Inferior parietal cortex (tissue), 1 donor: ENCODE measurements around the gene AAR2.

Experiments used
- DNase-seq: peaks from one replicate; pipeline ENCODE4 v3.0.0-alpha.2; 2016; ENCODE audit errors: extremely low spot score

Gene AAR2

GRCh38 chr20:36218380-36219064, 17.8 kb upstream of the AAR2 start:
- no peak for DNase-seq

DNA sequence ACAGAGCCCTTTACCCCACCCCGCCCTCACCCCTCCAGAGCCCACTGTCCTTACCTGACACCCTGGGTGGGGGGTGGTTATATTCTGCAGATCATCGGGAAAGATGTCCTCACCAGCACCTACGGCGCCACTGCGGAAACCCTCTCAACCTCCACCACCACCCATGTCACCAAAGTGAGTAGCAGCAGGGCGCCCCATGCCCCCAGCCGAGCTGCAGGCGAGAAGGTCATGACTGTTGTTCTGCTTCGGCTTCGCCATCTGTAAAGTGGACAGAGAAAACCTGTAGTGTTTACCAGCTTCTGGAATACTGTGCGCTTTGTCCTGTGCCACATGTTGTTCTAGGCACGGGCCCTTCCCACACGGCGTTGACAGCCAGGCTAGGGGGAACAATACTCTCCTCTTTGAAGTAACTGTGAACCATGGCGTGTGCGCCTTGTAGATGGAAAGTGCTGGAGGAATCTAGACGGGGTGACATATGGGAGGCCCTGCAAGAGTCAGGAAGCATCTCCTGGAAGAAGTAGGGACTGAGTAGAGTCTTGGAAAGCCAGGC, 16.5 kb upstream of the AAR2 start:
- peak; percentile 29 for DNase-seq

DNA sequence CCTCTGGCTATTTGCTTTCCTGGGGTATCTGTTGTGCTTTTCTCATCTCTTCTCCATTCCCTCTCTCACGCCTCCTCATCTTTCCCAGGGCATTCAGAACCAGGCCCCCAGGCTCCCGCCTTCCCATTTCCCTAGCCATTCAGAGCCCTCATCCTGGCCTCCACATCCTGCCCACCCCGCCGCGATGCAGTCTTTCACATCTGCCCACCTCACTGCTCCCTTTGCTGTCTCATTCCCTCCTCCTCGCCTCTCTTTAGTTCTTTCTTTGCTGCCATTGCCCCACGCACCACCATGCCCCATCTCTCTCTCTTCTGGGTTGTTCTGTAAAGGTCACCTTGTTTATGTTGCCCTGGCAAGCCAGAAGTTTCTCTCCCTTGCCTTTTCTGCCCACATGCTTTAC, 10.6 kb upstream of the AAR2 start:
- DNase-seq: no peak

GRCh38 chr20:36228770-36229169, 7.5 kb upstream of the AAR2 start:
- no peak for DNase-seq

DNA sequence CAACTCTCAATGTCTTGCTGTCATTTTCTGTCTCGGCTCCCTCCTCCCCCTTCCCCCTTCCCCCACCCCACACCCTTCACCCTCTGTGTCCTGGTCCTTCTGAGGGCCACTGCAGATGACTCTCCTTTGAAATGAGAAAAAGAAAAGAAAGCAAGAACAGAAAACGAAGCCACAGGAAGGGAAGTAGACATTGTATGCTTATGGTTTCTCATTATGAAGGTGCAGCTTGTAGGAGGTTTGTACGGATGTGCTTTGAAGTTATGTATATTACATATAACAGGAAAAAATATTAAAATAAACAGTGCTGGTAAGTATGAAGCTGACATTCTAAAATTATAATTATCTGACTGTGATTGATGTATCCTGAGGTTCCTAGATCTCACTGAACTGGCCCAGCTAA, 6.3 kb upstream of the AAR2 start:
- DNase-seq: no peak

DNA sequence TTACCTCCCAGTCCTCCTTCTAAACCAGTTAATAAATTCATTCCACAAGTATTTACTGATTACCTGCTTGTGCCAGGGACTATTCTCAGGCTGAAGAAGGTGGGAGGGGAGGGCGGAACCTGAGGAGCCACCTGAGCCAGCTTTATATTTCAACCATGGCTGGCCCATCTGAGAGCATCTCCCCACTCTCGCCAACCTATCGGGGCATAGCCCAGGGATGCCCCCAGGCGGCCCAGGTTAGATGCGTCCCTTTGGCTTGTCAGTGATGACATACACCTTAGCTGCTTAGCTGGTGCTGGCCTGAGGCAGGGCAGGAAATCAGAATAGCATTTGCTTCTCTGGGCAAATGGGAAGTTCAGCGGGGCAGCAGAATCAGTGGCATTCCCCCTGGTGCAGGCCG, 4.9 kb upstream of the AAR2 start:
- DNase-seq: no peak

GRCh38 chr20:36234771-36235320, 1.4 kb upstream of the AAR2 start:
- DNase-seq: no peak

DNA sequence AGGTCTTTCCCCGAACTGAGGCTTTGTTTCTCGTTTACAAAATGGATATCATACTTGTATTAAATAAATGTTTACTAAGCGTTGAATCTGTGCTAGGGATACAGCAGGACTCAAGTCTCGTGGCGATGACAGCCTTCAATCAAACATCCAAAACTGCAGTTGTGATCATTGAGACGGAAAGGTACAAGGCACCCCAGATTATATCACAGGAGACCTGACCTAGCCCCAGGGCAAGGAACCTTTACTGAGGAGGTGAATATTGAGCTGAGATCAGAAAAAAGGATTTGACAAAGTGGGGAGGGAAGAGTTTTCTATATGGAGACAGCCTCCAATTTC, 476 bp downstream of the AAR2 start:
- no peak for DNase-seq

DNA sequence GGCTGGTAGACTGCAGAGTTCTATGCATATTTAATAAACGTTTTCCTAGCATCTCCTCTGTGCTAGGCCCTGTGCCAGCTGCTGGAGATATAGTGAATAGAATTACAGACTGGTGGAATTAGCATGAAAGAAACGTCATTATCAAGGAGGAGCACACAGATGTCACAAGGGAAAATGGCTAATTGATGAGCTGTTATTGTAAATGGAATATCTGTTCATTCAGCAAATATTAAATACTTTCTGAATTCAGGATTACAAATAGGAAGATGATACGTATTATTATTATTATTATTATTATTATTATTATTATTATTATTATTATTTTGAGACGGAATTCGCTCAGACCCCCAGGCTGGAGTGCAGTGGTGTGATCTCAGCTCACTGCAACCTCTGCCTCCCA, 1.2 kb downstream of the AAR2 start:
- no peak for DNase-seq

- no peak for DNase-seq
Measured at GRCh38 chr20:36238153-36238552, 1.9 kb downstream of the AAR2 start.

DNA sequence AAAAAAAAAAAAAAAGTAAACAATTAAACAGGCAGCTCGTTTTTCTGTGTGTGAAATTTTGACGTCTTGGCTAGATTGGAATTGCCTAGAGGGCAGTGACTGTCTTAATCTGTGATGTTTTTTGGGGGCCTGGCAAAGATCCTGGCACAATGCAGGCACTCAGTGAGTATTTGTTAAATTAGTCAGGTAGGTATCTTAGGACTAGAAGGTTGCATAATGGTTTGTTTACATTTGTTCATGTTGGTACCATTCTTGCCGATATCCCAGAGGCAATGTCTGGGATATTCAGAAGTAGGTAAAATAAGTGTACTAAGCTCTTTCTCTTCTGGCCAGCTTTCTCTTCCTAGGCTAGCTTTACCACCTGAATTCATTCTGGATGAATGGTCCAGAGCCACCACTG, 2.5 kb downstream of the AAR2 start:
- no peak for DNase-seq

DNA sequence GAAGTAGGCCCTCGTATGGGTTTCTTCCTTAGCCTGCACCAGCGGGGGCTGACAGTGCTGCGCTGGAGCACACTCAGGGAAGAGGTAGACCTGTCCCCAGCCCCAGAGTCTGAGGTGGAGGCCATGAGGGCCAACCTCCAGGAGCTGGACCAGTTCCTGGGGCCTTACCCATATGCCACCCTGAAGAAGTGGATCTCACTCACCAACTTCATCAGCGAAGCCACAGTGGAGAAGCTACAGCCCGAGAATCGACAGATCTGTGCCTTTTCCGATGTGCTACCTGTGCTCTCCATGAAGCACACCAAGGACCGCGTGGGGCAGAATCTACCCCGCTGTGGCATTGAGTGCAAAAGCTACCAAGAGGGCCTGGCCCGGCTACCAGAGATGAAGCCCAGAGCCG, 3.8 kb downstream of the AAR2 start:
- no peak for DNase-seq

DNA sequence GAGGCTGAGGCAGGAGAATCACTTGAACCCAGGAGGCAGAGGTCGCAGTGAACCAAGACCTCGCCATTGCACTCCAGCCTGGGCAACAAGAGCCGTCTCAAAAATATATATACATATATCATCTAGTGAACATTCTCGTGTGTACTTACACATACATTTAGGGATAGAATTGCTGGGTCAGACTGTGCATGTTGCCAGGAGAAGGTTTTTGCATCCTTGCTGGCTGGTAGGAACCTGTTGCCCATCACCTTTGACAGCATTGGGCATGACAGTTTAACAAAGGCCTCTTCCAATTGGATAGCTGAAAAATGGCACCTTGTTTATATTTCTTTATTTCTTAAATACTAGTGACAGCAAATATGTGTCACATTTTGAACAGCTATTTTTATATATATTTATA, 5.4 kb downstream of the AAR2 start:
- no peak for DNase-seq

DNA sequence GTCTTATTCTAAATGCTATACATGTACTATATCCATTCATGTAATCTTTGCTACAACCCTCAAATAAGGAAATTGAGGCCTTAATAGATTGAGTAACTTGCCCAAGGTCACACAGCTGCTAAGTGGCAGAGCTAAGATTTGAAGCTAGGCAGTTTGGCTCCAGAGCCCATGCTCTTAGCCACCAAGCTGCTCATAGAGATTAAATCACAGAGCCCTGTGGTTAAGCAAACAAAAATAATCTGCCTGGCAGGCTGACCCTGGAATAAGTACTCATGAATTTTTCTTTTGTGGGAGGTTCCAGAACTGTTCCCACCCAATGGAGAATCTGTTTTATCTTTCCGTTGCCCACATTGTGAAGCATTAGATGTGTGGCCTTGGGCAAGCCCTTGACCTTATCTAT, 7.4 kb downstream of the AAR2 start:
- DNase-seq: no peak

- no peak for DNase-seq
Measured at GRCh38 chr20:36246401-36246800, 10.1 kb downstream of the AAR2 start.

DNA sequence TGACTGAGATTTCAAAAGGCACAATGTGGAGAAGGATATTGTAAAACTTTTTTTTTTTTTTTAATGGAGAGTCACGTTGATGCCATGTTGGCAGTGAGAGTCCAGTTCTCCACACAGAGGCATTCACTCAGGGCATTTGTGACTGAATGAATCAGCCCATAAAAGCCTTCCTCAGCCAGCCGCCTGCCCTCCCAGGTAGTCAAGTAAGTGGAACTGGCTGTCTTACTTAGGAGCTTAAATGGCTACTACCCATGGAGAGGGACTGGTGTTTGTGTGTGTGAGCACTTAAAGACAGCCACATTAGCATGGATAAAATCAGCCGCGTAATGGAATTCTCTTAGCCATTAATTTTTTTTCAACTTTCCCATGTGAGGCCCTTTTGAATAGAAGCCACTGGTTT, 12.6 kb downstream of the AAR2 start:
- no peak for DNase-seq

DNA sequence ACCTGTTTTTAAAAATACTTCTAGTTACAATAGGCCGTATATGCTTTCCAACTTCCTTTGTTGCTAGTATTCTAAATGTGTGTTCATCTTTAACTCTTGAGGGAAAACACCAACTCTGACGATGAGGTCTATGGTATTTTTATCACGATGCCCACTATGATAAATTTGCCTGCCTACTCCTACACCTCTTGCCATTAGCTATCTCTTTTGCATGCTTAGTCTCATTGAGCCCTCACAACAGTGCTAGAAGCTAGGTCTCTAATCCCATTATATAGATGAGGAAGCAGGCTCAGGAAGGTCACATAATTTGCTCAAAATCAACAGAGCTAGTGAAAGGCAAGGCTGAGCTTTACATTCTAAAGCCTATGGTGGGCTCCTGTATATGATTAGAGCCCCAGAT, 13.2 kb downstream of the AAR2 start:
- no peak for DNase-seq

DNA sequence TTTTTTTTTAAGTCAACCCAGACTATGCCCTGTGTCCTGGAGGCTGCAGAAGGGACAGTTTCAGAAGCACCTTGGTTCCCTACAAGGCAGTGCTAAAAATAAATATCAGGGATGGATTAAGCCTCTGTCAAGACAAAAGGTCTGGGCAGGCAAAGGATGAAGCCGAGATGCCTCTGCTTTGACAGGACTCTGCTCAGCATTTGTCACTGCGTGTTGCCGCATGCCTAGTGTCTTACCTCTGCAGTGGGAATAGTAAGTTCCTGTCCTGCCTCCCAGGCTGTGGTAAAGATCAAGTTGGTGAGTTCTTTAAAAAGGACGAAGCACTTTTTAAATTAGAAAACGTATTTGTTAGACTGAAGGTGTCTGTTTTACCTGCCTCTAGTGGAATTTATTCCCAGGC, 15.1 kb downstream of the AAR2 start:
- no peak for DNase-seq

GRCh38 chr20:36252511-36252910, 16.2 kb downstream of the AAR2 start:
- DNase-seq: no peak

DNA sequence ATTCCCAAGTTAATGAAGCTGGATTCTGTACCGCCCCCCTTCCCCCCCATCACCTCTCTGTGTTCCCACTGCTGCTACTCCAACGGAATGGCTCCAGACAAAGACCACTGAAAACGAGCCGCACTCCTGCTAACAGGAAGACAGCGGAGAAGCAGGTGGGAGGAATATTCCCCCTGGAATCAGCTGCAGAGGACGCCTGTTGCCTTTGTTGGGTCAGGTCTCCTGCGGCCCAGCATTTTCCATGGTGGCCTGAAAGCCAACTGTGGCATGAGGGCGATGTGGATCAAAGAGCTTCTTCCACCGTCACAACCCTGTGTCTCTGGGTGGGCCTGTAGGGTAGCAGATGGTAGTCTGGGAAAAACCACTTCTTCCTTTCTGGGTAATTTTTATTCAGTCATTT, 16.8 kb downstream of the AAR2 start:
- no peak for DNase-seq

DNA sequence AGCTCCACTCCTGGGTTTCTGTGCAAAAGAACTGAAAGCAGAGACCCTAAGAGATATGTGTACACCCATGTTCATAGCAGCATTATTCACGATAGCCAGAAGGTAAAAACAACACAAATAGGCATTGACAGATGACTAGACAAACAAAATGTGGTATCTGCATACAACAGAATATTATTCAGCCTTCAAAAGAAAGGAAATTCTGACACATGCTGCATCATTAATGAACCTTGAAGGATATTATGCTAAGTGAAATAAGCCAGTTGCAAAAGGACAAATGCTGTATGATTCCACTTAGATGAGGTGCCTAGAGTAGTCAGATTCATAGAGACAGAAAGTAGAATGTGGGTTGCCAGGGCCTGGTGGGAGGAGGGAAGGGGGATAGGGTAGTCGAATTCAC, 17.8 kb downstream of the AAR2 start:
- DNase-seq: no peak

DNA sequence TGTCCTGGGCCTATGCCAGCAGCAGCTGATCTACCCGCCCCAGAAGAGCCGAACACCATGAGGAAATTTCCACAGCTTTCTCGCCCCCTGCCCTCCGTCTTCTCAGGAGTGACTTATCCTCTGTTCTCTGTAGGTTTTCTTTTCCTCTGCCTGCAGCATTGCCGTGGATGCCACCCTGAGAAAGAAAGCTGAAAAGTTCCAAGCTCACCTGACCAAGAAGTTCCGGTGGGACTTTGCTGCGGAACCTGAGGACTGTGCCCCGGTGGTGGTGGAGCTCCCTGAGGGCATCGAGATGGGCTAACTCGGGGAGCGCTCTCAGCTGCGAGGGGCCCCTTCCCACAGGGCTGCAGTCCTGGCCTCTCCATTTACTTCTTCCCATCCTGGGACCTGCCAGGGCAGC, 19.2 kb downstream of the AAR2 start:
- DNase-seq: no peak

GRCh38 chr20:36259177-36260061, 23.1 kb downstream of the AAR2 start:
- no peak for DNase-seq
